ENCODE results near the gene KEL. TPM values are rescaled to one million over a fixed set of nuclear protein-coding genes. Genes with fewer than 3 reads are reported as not detected.

KEL gene
- total RNA-seq, 1 experiment from 2014 or later = 0.91 TPM

DNA sequence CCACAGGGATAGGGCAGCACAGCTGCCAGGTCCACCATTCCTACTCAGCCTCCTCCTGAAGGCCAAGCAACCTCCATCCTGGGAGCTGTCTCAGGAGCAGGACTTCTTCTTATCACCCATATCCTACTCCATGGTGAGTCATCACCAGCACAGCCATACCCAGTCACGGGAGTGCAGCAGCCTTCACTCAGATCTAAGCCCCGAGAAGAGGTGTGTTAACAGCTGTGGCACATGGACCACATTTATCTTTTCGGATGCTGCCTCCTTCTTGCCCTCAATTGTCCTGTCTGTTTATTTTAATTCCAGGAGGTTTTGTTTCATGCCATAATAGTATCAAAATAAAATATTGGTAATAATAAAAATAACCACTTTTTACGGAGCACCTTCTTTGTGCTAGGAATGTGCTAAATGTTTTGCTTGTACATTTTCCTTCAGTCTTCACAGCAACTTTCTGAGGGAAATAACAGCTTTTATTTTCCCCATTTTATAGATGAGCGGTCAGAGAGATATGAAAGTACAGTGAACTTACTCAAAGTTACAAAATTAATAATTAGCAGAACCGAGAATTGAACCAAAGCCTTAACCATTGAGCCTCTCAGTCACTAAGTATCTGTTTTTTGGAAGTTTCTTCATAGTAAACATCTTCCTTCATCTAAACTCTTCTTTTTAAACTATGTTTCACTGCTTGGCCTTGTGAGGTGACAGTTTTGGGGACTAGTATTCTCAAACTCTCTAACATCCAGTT lies 2.5 kb upstream of the KEL start:
- Histone ChIP-seq H4K20me1 (ENCODE audit: insufficient read depth) (no peaks in the 10 kb centered on the region), H3K9ac (ENCODE audit: low read length) (no peak overlapping the region), H3K9me2 (ENCODE audit: insufficient read depth) (no peaks in the 10 kb centered on the region), H3K27ac (ENCODE audit: low read depth, low read length) (no peak overlapping the region), H3K36me3 (ENCODE audit: control insufficient read depth in 1 of 2, insufficient read depth in 2 of 2, low read length in 2 of 2) (no peaks in the 10 kb centered on the region), H3K9me3 (ENCODE audit: control insufficient read depth in 1 of 2, insufficient read depth in 1 of 2, low read depth in 1 of 2, low read length in 2 of 2) (no peaks in the 10 kb centered on the region), H3K4me3 (replicated peaks in 1 of 2; ENCODE audit: low read depth in 1 of 2, low read length in 2 of 2) (no peak overlapping the region), H3K4me1 (ENCODE audit: control insufficient read depth in 1 of 2, insufficient read depth in 2 of 2, low read length in 2 of 2) (no peaks in the 10 kb centered on the region), H3K79me2 (ENCODE audit: insufficient read depth, low read length) (no peaks in the 10 kb centered on the region), H3K4me2 (ENCODE audit: low read length) (no peak overlapping the region), H2AFZ (ENCODE audit: low read depth, low read length, poor library complexity, severe bottlenecking) (no peak overlapping the region), H3K27me3 (ENCODE audit: insufficient read depth, low read length) (0 out of 2 replicates have a peak, but pooled peaks cover 4% of the 10 kb centered on the region)
- no TSS peak for BruUV-seq (replicated peaks)
- TF ChIP-seq, protein P1, sequence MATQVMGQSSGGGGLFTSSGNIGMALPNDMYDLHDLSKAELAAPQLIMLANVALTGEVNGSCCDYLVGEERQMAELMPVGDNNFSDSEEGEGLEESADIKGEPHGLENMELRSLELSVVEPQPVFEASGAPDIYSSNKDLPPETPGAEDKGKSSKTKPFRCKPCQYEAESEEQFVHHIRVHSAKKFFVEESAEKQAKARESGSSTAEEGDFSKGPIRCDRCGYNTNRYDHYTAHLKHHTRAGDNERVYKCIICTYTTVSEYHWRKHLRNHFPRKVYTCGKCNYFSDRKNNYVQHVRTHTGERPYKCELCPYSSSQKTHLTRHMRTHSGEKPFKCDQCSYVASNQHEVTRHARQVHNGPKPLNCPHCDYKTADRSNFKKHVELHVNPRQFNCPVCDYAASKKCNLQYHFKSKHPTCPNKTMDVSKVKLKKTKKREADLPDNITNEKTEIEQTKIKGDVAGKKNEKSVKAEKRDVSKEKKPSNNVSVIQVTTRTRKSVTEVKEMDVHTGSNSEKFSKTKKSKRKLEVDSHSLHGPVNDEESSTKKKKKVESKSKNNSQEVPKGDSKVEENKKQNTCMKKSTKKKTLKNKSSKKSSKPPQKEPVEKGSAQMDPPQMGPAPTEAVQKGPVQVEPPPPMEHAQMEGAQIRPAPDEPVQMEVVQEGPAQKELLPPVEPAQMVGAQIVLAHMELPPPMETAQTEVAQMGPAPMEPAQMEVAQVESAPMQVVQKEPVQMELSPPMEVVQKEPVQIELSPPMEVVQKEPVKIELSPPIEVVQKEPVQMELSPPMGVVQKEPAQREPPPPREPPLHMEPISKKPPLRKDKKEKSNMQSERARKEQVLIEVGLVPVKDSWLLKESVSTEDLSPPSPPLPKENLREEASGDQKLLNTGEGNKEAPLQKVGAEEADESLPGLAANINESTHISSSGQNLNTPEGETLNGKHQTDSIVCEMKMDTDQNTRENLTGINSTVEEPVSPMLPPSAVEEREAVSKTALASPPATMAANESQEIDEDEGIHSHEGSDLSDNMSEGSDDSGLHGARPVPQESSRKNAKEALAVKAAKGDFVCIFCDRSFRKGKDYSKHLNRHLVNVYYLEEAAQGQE (IDR thresholded peaks at IDR 0.05; ENCODE audit: low read depth) = no peak
- TF ChIP-seq POLR2AphosphoS5 (IDR thresholded peaks at IDR 0.05; ENCODE audit: low read depth, low read length) (no peak), ELF1 (IDR thresholded peaks at IDR 0.05; ENCODE audit: borderline replicate concordance, low read depth) (no peak), SIN3A (IDR thresholded peaks at IDR 0.05; ENCODE audit: low read depth) (no peak), FOSL1 (IDR thresholded peaks at IDR 0.05; ENCODE audit: low read depth) (0 out of 2 replicates have a peak, but pooled peaks have one; percentile 5), EZH2phosphoT487 (IDR thresholded peaks at IDR 0.05; ENCODE audit: borderline replicate concordance) (no peak), POLR2A (IDR thresholded peaks at IDR 0.05; ENCODE audit: borderline replicate concordance, extremely low read depth, insufficient read depth, insufficient read length) (no peak)
- TF ChIP-seq, protein P2, sequence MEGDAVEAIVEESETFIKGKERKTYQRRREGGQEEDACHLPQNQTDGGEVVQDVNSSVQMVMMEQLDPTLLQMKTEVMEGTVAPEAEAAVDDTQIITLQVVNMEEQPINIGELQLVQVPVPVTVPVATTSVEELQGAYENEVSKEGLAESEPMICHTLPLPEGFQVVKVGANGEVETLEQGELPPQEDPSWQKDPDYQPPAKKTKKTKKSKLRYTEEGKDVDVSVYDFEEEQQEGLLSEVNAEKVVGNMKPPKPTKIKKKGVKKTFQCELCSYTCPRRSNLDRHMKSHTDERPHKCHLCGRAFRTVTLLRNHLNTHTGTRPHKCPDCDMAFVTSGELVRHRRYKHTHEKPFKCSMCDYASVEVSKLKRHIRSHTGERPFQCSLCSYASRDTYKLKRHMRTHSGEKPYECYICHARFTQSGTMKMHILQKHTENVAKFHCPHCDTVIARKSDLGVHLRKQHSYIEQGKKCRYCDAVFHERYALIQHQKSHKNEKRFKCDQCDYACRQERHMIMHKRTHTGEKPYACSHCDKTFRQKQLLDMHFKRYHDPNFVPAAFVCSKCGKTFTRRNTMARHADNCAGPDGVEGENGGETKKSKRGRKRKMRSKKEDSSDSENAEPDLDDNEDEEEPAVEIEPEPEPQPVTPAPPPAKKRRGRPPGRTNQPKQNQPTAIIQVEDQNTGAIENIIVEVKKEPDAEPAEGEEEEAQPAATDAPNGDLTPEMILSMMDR (IDR thresholded peaks at IDR 0.05 in 2 of 3, conservative IDR thresholded peaks at IDR 0.05 in 1 of 3; ENCODE audit: borderline replicate concordance in 1 of 3, insufficient read depth in 1 of 3, low read depth in 2 of 3, low read length in 2 of 3) = no peak
- ChIA-PET CTCF (interaction anchor here (2.1 kb wide), 1 partner anchor 55 kb away, joined by 6 read pairs; no protein-coding TSS in a partner anchor), POLR2A (no interaction called here), RAD21 (ENCODE audit: low non-redundant PET in 1 of 2, low total read pairs in 2 of 2, uncharacterized antibody in 2 of 2, unreplicated experiment in 2 of 2) (no interaction called here)
- no peak for DNase-seq (ENCODE audit: low read depth, low spot score)
- ATAC-seq = peak; percentile 67
- intact Hi-C loops (cut with micrococcal nuclease) = no loop called here

Data from HCT116 (cell line).